IPS DF 6.9 (cell line): ENCODE data around the gene MORN3.
"Not testable (repeated sequence)": the region's sequence is repeated elsewhere in the genome, so short reads cannot be mapped to it uniquely, and the experiment has no call there.

ENCODE experiments used
- DNase-seq: peaks from one replicate; pipeline ENCODE4 v3.0.0-alpha.2; 2013; ENCODE audit warnings: low read depth, low spot score
- H3K27ac ChIP-seq: one replicate; pipeline ENCODE4 v1.5.1; 2013; ENCODE audit warnings: low read length, control low read depth
- H3K27me3 ChIP-seq: 2 replicates; pipeline ENCODE4 v1.6.1; 2013; ENCODE audit warnings: mild to moderate bottlenecking, low read length; ENCODE audit not compliant: control insufficient read depth, insufficient read depth
- H3K36me3 ChIP-seq: 2 replicates; pipeline ENCODE4 v1.6.1; 2013; ENCODE audit warnings: low read length; ENCODE audit not compliant: control insufficient read depth, insufficient read depth
- H3K4me1 ChIP-seq: 2 replicates; pipeline ENCODE4 v1.6.1; 2013; ENCODE audit warnings: low read length; ENCODE audit not compliant: control insufficient read depth, insufficient read depth
- H3K4me3 ChIP-seq: 2 replicates; pipeline ENCODE4 v1.5.1; 2013; ENCODE audit warnings: mild to moderate bottlenecking, low read length
- H3K9me3 ChIP-seq: 2 replicates; pipeline ENCODE4 v1.6.1; 2013; ENCODE audit warnings: low read length, inconsistent platforms; ENCODE audit not compliant: control insufficient read depth, insufficient read depth
- WGBS: extraction: QIAGEN DNeasy Blood & Tissue Kit; methylation state at CpG from one replicate; pipeline ENCODE4 v1.1.7; 2013; ENCODE audit warnings: mixed read lengths, missing lambda C conversion rate; ENCODE audit not compliant: insufficient read length, insufficient coverage; 5-methylcytosine and 5-hydroxymethylcytosine counted together

The MORN3 gene

GRCh38 chr12:121641343-121641630, 28.2 kb downstream of the MORN3 start:
- WGBS = no CpG with 5 or more reads among the region's 18 CpGs
- Histone ChIP-seq H3K9me3 (no peaks in the 10 kb centered on the region), H3K4me3 (no peak overlapping the region), H3K27ac (no peak overlapping the region), H3K27me3 (no peaks in the 10 kb centered on the region), H3K4me1 (no peaks in the 10 kb centered on the region), H3K36me3 (peaks cover 7% of the 10 kb centered on the region; the same call in 1 of the 2 replicates)
- DNase-seq = no peak

GRCh38 chr12:121638298-121639202, 30.9 kb downstream of the MORN3 start:
- no CpG with 5 or more reads among the region's 14 CpGs for WGBS
- no peaks in the 10 kb centered on the region for H3K27me3 ChIP-seq
- H3K36me3 ChIP-seq = peaks cover 7% of the 10 kb centered on the region; the same call in 1 of the 2 replicates
- no peaks in the 10 kb centered on the region for H3K9me3 ChIP-seq
- H3K4me3 ChIP-seq = no peak overlapping the region
- DNase-seq = no peak
- no peak overlapping the region for H3K27ac ChIP-seq
- no peaks in the 10 kb centered on the region for H3K4me1 ChIP-seq

GRCh38 chr12:121637231-121637914, 32.1 kb downstream of the MORN3 start:
- Histone ChIP-seq H3K4me3 (no peak overlapping the region), H3K27me3 (no peaks in the 10 kb centered on the region), H3K36me3 (peaks cover 7% of the 10 kb centered on the region; the same call in 1 of the 2 replicates), H3K27ac (no peak overlapping the region), H3K4me1 (peaks cover 4% of the 10 kb centered on the region), H3K9me3 (no peaks in the 10 kb centered on the region)
- no CpG with 5 or more reads among the region's 10 CpGs for WGBS
- no peak for DNase-seq

- Histone ChIP-seq H3K36me3 (no peaks in the 10 kb centered on the region), H3K4me1 (peaks cover 4% of the 10 kb centered on the region), H3K27ac (no peak overlapping the region), H3K9me3 (no peaks in the 10 kb centered on the region), H3K27me3 (no peaks in the 10 kb centered on the region), H3K4me3 (no peak overlapping the region)
- no CpG with 5 or more reads among the region's 13 CpGs for WGBS
- no peak for DNase-seq
These were observed 34.6 kb downstream of the MORN3 start for GRCh38 chr12:121634836-121635235.

- WGBS = no CpG with 5 or more reads among the region's 11 CpGs
- H3K4me3 ChIP-seq, H3K27ac ChIP-seq, H3K36me3 ChIP-seq, H3K27me3 ChIP-seq, H3K9me3 ChIP-seq, H3K4me1 ChIP-seq, DNase-seq: not testable (repeated sequence)
These were observed 35.6 kb downstream of the MORN3 start for GRCh38 chr12:121633833-121634196.

GRCh38 chr12:121632069-121632970, 37.1 kb downstream of the MORN3 start:
- no peak overlapping the region for H3K4me3 ChIP-seq
- H3K36me3 ChIP-seq = no peaks in the 10 kb centered on the region
- H3K9me3 ChIP-seq = no peaks in the 10 kb centered on the region
- H3K4me1 ChIP-seq = peaks cover 6% of the 10 kb centered on the region
- no peak for DNase-seq
- no peak overlapping the region for H3K27ac ChIP-seq
- WGBS = no CpG with 5 or more reads among the region's 11 CpGs
- no peaks in the 10 kb centered on the region for H3K27me3 ChIP-seq

- Histone ChIP-seq H3K27me3 (no peaks in the 10 kb centered on the region), H3K4me1 (peaks cover 7% of the 10 kb centered on the region), H3K36me3 (no peaks in the 10 kb centered on the region), H3K27ac (no peak overlapping the region), H3K9me3 (no peaks in the 10 kb centered on the region), H3K4me3 (no peak overlapping the region)
- no CpG with 5 or more reads among the region's 7 CpGs for WGBS
- DNase-seq = no peak
These were observed 38.6 kb downstream of the MORN3 start for GRCh38 chr12:121630791-121631355.

- WGBS = no CpG with 5 or more reads among the region's 5 CpGs
- H3K36me3 ChIP-seq = no peaks in the 10 kb centered on the region
- H3K9me3 ChIP-seq = no peaks in the 10 kb centered on the region
- H3K27ac ChIP-seq = no peak overlapping the region
- H3K27me3 ChIP-seq = no peaks in the 10 kb centered on the region
- H3K4me3 ChIP-seq = no peak overlapping the region
- peaks cover 11% of the 10 kb centered on the region for H3K4me1 ChIP-seq
- DNase-seq = no peak
These were observed 40.9 kb downstream of the MORN3 start for GRCh38 chr12:121628536-121628935.

- no peak overlapping the region for H3K27ac ChIP-seq
- H3K4me1 ChIP-seq = peaks cover 10% of the 10 kb centered on the region
- H3K36me3 ChIP-seq = no peaks in the 10 kb centered on the region
- no peaks in the 10 kb centered on the region for H3K9me3 ChIP-seq
- H3K4me3 ChIP-seq = no peak overlapping the region
- no peak for DNase-seq
- no CpG with 5 or more reads among the region's 8 CpGs for WGBS
- H3K27me3 ChIP-seq = no peaks in the 10 kb centered on the region
These were observed 41.4 kb downstream of the MORN3 start for GRCh38 chr12:121628037-121628436.
